Lower leg skin (tissue), 3 donors: Measurements from ENCODE around the gene OR4K15.

Experiments used
- CTCF ChIP-seq, 3 donors: fragments of 450-650 bp; IDR thresholded peaks; one replicate each; pipeline ENCODE4 v1.5.1; 2016; ENCODE audit warnings: antibody characterized with exemption in 3 of 3, mild to moderate bottlenecking in 3 of 3, moderate library complexity in 2 of 3
- POLR2A ChIP-seq, 2 donors: fragments of 450-650 bp; IDR thresholded peaks; one replicate each; pipeline ENCODE4 v1.6.1; 2016 to 2017; ENCODE audit warnings: antibody characterized with exemption in 2 of 2, mild to moderate bottlenecking in 1 of 2, moderate library complexity in 1 of 2

- no peak for TF ChIP-seq CTCF (IDR thresholded peaks at IDR 0.05)
- no peak for TF ChIP-seq POLR2A (IDR thresholded peaks at IDR 0.05)
Observed at GRCh38 chr14:20008156-20008555, 32.8 kb downstream of the OR4K15 start.
